ENCODE measurements around the gene ARSB. TPM values are rescaled to one million over a fixed set of nuclear protein-coding genes. Genes with fewer than 3 reads are reported as not detected.

The ARSB gene
- total and polyA plus RNA-seq, 10 of the 15 experiments (the other 5 are each of a cell fraction or from before 2014, with no cell fraction given), result 1.2 to 8.2 (median 6.1) TPM

GRCh38 chr5:78791501-78792100 lies 193.5 kb downstream of the ARSB start (continued):
- TF ChIP-seq, protein P1, sequence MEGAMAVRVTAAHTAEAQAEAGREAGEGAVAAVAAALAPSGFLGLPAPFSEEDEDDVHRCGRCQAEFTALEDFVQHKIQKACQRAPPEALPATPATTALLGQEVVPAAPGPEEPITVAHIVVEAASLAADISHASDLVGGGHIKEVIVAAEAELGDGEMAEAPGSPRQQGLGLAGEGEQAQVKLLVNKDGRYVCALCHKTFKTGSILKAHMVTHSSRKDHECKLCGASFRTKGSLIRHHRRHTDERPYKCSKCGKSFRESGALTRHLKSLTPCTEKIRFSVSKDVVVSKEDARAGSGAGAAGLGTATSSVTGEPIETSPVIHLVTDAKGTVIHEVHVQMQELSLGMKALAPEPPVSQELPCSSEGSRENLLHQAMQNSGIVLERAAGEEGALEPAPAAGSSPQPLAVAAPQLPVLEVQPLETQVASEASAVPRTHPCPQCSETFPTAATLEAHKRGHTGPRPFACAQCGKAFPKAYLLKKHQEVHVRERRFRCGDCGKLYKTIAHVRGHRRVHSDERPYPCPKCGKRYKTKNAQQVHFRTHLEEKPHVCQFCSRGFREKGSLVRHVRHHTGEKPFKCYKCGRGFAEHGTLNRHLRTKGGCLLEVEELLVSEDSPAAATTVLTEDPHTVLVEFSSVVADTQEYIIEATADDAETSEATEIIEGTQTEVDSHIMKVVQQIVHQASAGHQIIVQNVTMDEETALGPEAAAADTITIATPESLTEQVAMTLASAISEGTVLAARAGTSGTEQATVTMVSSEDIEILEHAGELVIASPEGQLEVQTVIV (IDR thresholded peaks at IDR 0.05; ENCODE audit: borderline replicate concordance, partially characterized antibody), result no peak
- TF ChIP-seq, protein P2, sequence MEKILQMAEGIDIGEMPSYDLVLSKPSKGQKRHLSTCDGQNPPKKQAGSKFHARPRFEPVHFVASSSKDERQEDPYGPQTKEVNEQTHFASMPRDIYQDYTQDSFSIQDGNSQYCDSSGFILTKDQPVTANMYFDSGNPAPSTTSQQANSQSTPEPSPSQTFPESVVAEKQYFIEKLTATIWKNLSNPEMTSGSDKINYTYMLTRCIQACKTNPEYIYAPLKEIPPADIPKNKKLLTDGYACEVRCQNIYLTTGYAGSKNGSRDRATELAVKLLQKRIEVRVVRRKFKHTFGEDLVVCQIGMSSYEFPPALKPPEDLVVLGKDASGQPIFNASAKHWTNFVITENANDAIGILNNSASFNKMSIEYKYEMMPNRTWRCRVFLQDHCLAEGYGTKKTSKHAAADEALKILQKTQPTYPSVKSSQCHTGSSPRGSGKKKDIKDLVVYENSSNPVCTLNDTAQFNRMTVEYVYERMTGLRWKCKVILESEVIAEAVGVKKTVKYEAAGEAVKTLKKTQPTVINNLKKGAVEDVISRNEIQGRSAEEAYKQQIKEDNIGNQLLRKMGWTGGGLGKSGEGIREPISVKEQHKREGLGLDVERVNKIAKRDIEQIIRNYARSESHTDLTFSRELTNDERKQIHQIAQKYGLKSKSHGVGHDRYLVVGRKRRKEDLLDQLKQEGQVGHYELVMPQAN (conservative IDR thresholded peaks at IDR 0.05), result no peak
- TF ChIP-seq ZSCAN29 (IDR thresholded peaks at IDR 0.05), result no peak
- TF ChIP-seq ZNF274 (IDR thresholded peaks at IDR 0.05; ENCODE audit: insufficient read depth, insufficient read length), result no peak
- TF ChIP-seq IRF5 (IDR thresholded peaks at IDR 0.05; ENCODE audit: borderline replicate concordance), result no peak
- no peak for TF ChIP-seq CHD1 (IDR thresholded peaks at IDR 0.05; ENCODE audit: low read depth, low read length)
- TF ChIP-seq ETV6 (conservative IDR thresholded peaks at IDR 0.05 in 1 of 2, IDR thresholded peaks at IDR 0.05 in 1 of 2; ENCODE audit: borderline replicate concordance in 1 of 2, low read depth in 1 of 2), result no peak
- TF ChIP-seq, protein P3, sequence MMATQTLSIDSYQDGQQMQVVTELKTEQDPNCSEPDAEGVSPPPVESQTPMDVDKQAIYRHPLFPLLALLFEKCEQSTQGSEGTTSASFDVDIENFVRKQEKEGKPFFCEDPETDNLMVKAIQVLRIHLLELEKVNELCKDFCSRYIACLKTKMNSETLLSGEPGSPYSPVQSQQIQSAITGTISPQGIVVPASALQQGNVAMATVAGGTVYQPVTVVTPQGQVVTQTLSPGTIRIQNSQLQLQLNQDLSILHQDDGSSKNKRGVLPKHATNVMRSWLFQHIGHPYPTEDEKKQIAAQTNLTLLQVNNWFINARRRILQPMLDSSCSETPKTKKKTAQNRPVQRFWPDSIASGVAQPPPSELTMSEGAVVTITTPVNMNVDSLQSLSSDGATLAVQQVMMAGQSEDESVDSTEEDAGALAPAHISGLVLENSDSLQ (IDR thresholded peaks at IDR 0.05), result no peak
- no peak for TF ChIP-seq ZBTB11 (CRISPR knock-in tag; IDR thresholded peaks at IDR 0.05)

Data from GM12878 (cell line).